MCF 10A (cell line): ENCODE measurements around the gene LGALS7B. TPM values are rescaled to one million over a fixed set of nuclear protein-coding genes. Genes with fewer than 3 reads are reported as not detected.
"Not testable (repeated sequence)": the region's sequence is repeated elsewhere in the genome, so short reads cannot be mapped to it uniquely, and the experiment has no call there.

Experiments used
- BruUV-seq: library from RNA; stranded (reverse); fragments of 400-500 nt; replicated peaks from 2 replicates; lab custom pipeline; 2021; lab: Mats Ljungman, UMichigan
- CTCF ChIA-PET: fragments of 300-600 bp; sonication (Branson Sonifier 250); formaldehyde crosslinking; extraction: SDS; loops from one replicate; lab custom pipeline; 2021; ENCODE audit warnings: antibody characterized with exemption, inconsistent platforms; lab: Yijun Ruan, JAX
- POLR2A ChIA-PET: fragments of 300-600, 350-650 bp; sonication (Branson Sonifier 250); formaldehyde crosslinking; extraction: SDS; loops from one replicate; lab custom pipeline; 2020; ENCODE audit warnings: antibody characterized with exemption, inconsistent platforms; lab: Yijun Ruan, JAX
- DNase-seq: peaks from one replicate; pipeline ENCODE4 v3.0.0-alpha.2; 2018; ENCODE audit not compliant: unreplicated experiment
- H3K27ac Mint-ChIP-seq: one replicate; pipeline ENCODE4 v1.8.0; 2022; ENCODE audit warnings: mild to moderate bottlenecking, low read depth, mixed read lengths; ENCODE audit not compliant: unreplicated experiment
- H3K27me3 Mint-ChIP-seq: one replicate; pipeline ENCODE4 v1.8.0; 2022; ENCODE audit warnings: mixed read lengths; ENCODE audit not compliant: insufficient read depth, unreplicated experiment
- H3K36me3 Mint-ChIP-seq: one replicate; pipeline ENCODE4 v1.8.0; 2022; ENCODE audit warnings: mild to moderate bottlenecking, moderate library complexity, mixed read lengths; ENCODE audit not compliant: insufficient read depth, unreplicated experiment
- H3K4me1 Mint-ChIP-seq: one replicate; pipeline ENCODE4 v1.8.0; 2022; ENCODE audit warnings: mixed read lengths; ENCODE audit not compliant: insufficient read depth, unreplicated experiment
- H3K4me3 Mint-ChIP-seq: one replicate; pipeline ENCODE4 v1.8.0; 2022; ENCODE audit warnings: mild to moderate bottlenecking, moderate library complexity, mixed read lengths; ENCODE audit not compliant: unreplicated experiment
- H3K9me3 Mint-ChIP-seq: one replicate; pipeline ENCODE4 v1.8.0; 2022; ENCODE audit warnings: mixed read lengths; ENCODE audit not compliant: unreplicated experiment
- CTCF ChIP-seq: fragments of 200-600 bp; IDR thresholded peaks from one replicate; pipeline ENCODE4 v1.8.0; 2022; ENCODE audit warnings: antibody characterized with exemption, mild to moderate bottlenecking; ENCODE audit not compliant: unreplicated experiment
- intact Hi-C: fragments of 100-400 bp; cut with micrococcal nuclease; formaldehyde crosslinking; loops from 2 replicates; pipeline ENCODE4 v1.14.1; 2022
- total RNA-seq: library from RNA; stranded (reverse); gene quantifications from 2 replicates; pipeline ENCODE4 v1.2.3, GENCODE V29; 2022

The LGALS7B gene
- total RNA-seq, 1 experiment from 2014 or later, result 2.6 TPM

- no peak for TF ChIP-seq CTCF
- no TSS peak for BruUV-seq
- ChIA-PET POLR2A (interaction anchor here (0.5 kb wide), 1 partner anchor 18 kb away, joined by 3 read pairs; no protein-coding TSS in a partner anchor), CTCF (no interaction called here)
- Mint-ChIP-seq H3K4me1 (no peaks in the 10 kb centered on the region), H3K9me3 (no peaks in the 10 kb centered on the region), H3K27ac (no peak overlapping the region), H3K36me3 (no peaks in the 10 kb centered on the region), H3K4me3 (no peak overlapping the region), H3K27me3 (no peaks in the 10 kb centered on the region)
- no peak for DNase-seq
- intact Hi-C loops, result no loop called here
These were observed 22.5 kb upstream of the LGALS7B start for GRCh38 chr19:38766276-38767047.

- no peak overlapping the region for H3K4me3 Mint-ChIP-seq
- H3K9me3 Mint-ChIP-seq, result no peaks in the 10 kb centered on the region
- intact Hi-C loops, result no loop called here
- DNase-seq, result peak; percentile 26
- TF ChIP-seq CTCF, result peak; percentile 55
- ChIA-PET POLR2A (interaction anchor here (0.7 to 1.4 kb wide), 3 partner anchors 17 to 68 kb away, joined by 3 to 5 read pairs (median 4); no protein-coding TSS in a partner anchor), CTCF (interaction anchor here (0.6 to 0.7 kb wide), 2 partner anchors 14 to 76 kb away, joined by 3 read pairs; no protein-coding TSS in a partner anchor)
- peaks cover 7% of the 10 kb centered on the region for H3K4me1 Mint-ChIP-seq
- H3K27me3 Mint-ChIP-seq, result no peaks in the 10 kb centered on the region
- no peaks in the 10 kb centered on the region for H3K36me3 Mint-ChIP-seq
- no peak overlapping the region for H3K27ac Mint-ChIP-seq
- no TSS peak for BruUV-seq
These were observed 19.3 kb upstream of the LGALS7B start for GRCh38 chr19:38769635-38770211.

GRCh38 chr19:38770228-38770948 is 18.6 kb upstream of the LGALS7B start:
- POLR2A ChIA-PET, result interaction anchor here (1.1 kb wide), 1 partner anchor 62 kb away, joined by 4 read pairs; no protein-coding TSS in a partner anchor
- H3K9me3 Mint-ChIP-seq, BruUV-seq, H3K27me3 Mint-ChIP-seq, CTCF ChIA-PET, intact Hi-C loops, DNase-seq, H3K27ac Mint-ChIP-seq, H3K36me3 Mint-ChIP-seq, H3K4me3 Mint-ChIP-seq: not testable (repeated sequence)
- H3K4me1 Mint-ChIP-seq, result peaks cover 13% of the 10 kb centered on the region

- peaks cover 15% of the 10 kb centered on the region for H3K4me1 Mint-ChIP-seq
- BruUV-seq, POLR2A ChIA-PET, H3K36me3 Mint-ChIP-seq, H3K27me3 Mint-ChIP-seq, H3K9me3 Mint-ChIP-seq, intact Hi-C loops, H3K27ac Mint-ChIP-seq, DNase-seq, CTCF ChIA-PET, H3K4me3 Mint-ChIP-seq: not testable (repeated sequence)
These were observed 18.1 kb upstream of the LGALS7B start for GRCh38 chr19:38770949-38771275.

GRCh38 chr19:38771569-38771968 is 17.4 kb upstream of the LGALS7B start:
- CTCF ChIA-PET, H3K36me3 Mint-ChIP-seq, POLR2A ChIA-PET, BruUV-seq, DNase-seq, H3K27ac Mint-ChIP-seq, intact Hi-C loops, H3K9me3 Mint-ChIP-seq, H3K27me3 Mint-ChIP-seq, H3K4me3 Mint-ChIP-seq: not testable (repeated sequence)
- peaks cover 15% of the 10 kb centered on the region for H3K4me1 Mint-ChIP-seq
